HG03378 (cell line): ENCODE data around the gene EFCAB8.

ENCODE experiments used
- ATAC-seq: cut with Tn5 transposase; IDR thresholded peaks from one replicate; pipeline ENCODE4 v1.9.1; 2021; ENCODE audit warnings: mild to moderate bottlenecking, moderate library complexity; ENCODE audit not compliant: unreplicated experiment

EFCAB8 gene

GRCh38 chr20:33005908-33006775 is 147.4 kb downstream of the EFCAB8 start:
- ATAC-seq, result no peak

DNA sequence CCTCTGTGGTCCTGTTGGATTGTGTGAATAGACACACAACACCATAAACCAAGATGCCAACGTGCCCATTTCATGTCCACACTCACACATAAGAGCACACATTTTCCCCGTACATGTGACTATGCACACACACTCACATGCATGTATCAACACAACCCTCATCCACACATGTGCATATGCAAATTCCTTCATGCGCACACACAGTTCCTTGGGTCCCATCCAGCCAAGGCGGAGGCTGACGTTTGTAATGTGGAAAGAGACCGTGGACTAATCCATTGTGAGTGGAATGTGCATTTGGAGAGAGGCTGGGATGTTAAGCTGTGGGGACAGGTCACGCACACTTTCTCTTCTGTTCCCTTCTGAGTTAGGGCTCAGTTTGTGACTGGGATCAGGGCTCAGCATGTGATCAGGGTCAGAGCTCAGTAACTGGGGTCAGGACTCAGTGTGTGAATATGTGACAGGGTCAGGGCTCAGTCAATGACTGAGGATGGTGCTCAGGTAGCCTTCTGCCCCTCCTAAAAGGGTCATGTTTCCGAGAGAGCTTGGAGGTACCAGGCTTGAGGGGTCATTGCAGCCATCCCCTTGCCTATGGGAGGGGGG is 148.2 kb downstream of the EFCAB8 start:
- no peak for ATAC-seq

- ATAC-seq, result no peak
Observed at GRCh38 chr20:33007376-33008335, 148.9 kb downstream of the EFCAB8 start, which contains the start of gene BPIFB2. Gene BPIFB2, plus strand, starts transcription at chr20:33007704. Its CDS starts 871 bp downstream, at chr20:33008575.

- no peak for ATAC-seq
Observed at GRCh38 chr20:33008336-33009213, 149.9 kb downstream of the EFCAB8 start.

DNA sequence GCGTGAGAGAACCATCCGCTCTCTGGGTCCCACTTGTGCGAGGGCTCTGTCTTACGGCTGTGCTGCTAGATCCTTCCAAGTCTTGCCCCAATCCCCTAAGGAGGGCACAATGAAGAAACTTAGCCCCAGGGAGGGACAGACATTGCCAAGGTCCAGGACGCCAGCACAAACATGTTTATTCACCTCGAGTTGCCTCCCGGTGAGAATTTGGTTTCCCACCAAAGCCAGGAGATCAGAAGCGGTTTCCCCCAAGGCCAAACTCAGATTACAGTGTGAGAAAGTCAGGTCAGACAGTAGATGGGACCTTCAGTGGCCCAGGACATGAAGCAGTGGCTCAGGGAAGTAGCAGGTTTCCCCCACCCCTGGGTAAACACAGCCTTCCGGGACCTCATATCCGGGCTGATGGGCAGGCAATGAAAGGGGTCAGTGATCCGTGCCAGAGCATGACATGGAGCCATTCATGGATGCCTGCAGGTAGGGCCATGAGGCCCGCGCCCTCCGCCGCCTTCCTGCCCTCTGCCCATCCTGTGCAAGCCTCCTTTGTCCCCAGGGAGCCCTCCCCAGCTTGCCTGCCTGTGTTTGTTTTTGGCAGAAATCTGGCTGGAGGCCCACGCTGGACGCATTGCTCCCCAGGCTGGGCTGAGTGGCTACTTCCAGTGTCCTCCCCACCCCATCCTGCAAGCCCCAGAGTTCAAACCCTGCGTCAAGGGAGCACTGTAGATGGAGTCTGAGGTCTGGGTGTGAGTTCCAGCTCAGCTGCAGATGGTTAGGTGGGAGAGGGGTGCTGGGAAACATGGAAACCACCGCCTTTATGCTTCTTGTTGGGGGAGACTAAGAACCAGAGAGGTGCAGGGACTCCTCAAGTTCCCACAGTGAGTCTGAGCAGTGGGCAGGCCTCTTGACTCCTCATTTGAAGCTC is 150.8 kb downstream of the EFCAB8 start:
- no peak for ATAC-seq

- ATAC-seq, result no peak
Observed at GRCh38 chr20:33010133-33010504, 151.4 kb downstream of the EFCAB8 start.

DNA sequence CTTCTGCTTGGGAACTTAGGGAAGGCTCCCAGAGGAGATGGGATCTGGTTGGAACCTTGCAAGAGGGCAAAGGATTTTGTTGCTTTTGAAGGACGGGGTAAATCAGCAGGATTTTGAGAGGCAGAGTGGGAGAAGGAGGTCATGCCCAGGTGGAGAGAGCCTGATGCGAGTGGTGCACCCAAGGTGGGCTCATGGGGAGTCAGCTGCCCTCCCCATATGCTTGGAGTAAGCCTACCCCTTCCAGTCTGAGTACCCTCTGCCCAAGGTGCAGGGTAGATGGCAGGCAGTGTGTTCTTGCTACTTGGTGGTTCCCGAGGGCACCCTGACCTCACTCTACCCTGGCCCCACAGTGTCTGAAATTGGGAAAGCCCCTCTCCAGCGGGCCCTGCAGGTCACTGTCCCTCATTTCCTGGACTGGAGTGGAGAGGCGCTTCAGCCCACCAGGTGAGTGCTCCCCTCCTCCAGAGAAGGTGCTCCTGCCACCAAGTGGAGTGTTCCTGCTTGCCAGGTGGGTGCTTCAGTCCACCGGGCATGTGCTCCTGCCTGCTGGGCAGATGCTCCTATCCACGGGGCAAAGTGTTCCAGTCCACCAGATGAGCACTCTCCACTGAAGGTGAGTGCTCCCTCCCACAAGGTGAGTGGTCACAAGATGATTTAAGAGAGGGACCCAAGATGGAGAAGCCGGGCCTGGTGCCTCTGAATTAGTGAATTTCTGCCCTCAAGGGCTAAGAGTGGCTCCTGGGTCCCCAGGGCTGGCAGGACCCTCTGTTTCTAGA is 152.1 kb downstream of the EFCAB8 start:
- ATAC-seq, result no peak
